RWPE2 (cell line): ENCODE measurements around the gene MAML1.

Source experiments
- ATAC-seq: fragments of 200-7000 bp; cut with Tn5 transposase; 3 replicates; pipeline ENCODE4 v1.9.1; 2021; ENCODE audit warnings: low read depth
- DNase-seq: peaks from one replicate; pipeline ENCODE4 v3.0.0-alpha.2; 2020; ENCODE audit warnings: low spot score
- H3K27ac ChIP-seq: fragments of 450-650 bp; 2 replicates; pipeline ENCODE4 v1.5.1; 2017; ENCODE audit warnings: mild to moderate bottlenecking; ENCODE audit not compliant: poor library complexity, severe bottlenecking
- H3K27me3 ChIP-seq: fragments of 250-450 bp; sonication (Bioruptor Pico); 2 replicates; pipeline ENCODE4 v1.5.1; 2021; ENCODE audit warnings: mild to moderate bottlenecking, moderate library complexity; ENCODE audit not compliant: insufficient read depth, poor library complexity, severe bottlenecking
- H3K36me3 ChIP-seq: fragments of 250-450 bp; sonication (Bioruptor Pico); 2 replicates; pipeline ENCODE4 v1.5.1; 2020; ENCODE audit warnings: low read depth, mild to moderate bottlenecking, moderate library complexity
- H3K4me1 ChIP-seq: fragments of 250-450 bp; sonication (Bioruptor Pico); 2 replicates; pipeline ENCODE4 v1.5.1; 2021; ENCODE audit warnings: mild to moderate bottlenecking, moderate library complexity; ENCODE audit not compliant: insufficient read depth, poor library complexity, severe bottlenecking
- H3K4me3 ChIP-seq: fragments of 250-450 bp; sonication (Bioruptor Pico); 2 replicates; pipeline ENCODE4 v1.5.1; 2021; ENCODE audit warnings: mild to moderate bottlenecking, moderate library complexity; ENCODE audit not compliant: severe bottlenecking
- H3K9me3 ChIP-seq: fragments of 250-450 bp; sonication (Bioruptor Pico); 2 replicates; pipeline ENCODE4 v1.5.1; 2021; ENCODE audit warnings: mild to moderate bottlenecking, moderate library complexity; ENCODE audit not compliant: severe bottlenecking
- CTCF ChIP-seq: fragments of 450-650 bp; IDR thresholded peaks from one replicate; pipeline ENCODE4 v1.5.1; 2017; ENCODE audit warnings: mild to moderate bottlenecking, moderate library complexity; ENCODE audit not compliant: poor library complexity, severe bottlenecking

The MAML1 gene

GRCh38 chr5:179729727-179730126 is 2.9 kb upstream of the MAML1 start:
- no peak overlapping the region for H3K27ac ChIP-seq
- H3K36me3 ChIP-seq: peaks cover 75% of the 10 kb centered on the region
- no peaks in the 10 kb centered on the region for H3K27me3 ChIP-seq
- H3K9me3 ChIP-seq: no peaks in the 10 kb centered on the region
- no peak for TF ChIP-seq CTCF
- no peak overlapping the region for H3K4me3 ChIP-seq
- ATAC-seq: no peak
- H3K4me1 ChIP-seq: peaks cover 19% of the 10 kb centered on the region
- DNase-seq: no peak

DNA sequence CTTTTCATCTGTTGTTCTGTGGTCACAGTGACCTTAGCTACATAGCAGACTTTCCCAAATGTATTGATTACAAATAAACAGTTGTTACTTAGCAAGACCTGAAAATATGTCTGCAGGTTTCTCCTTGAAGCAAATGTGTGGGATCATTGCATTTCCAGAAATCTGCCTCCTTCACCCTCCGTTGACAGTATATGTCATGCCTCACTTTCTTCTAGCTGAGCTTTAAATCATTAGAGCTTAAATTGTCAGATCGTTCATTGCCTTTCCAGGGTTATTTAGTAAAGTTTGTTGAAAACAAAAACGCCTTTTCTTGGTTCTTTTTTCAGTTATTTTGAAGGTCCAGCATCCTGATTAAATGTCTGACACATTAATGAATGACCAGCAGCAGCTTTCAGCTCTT is 2.3 kb upstream of the MAML1 start:
- H3K9me3 ChIP-seq: no peaks in the 10 kb centered on the region
- H3K4me3 ChIP-seq: no peak overlapping the region
- H3K36me3 ChIP-seq: peaks cover 72% of the 10 kb centered on the region
- DNase-seq: no peak
- no peak for TF ChIP-seq CTCF
- ATAC-seq: no peak
- peak overlapping the region; percentile 71 for H3K27ac ChIP-seq
- H3K4me1 ChIP-seq: peaks cover 19% of the 10 kb centered on the region
- no peaks in the 10 kb centered on the region for H3K27me3 ChIP-seq

GRCh38 chr5:179730852-179731251 is 1.8 kb upstream of the MAML1 start:
- DNase-seq (no peak), ATAC-seq (no peak)
- H3K9me3 ChIP-seq: no peaks in the 10 kb centered on the region
- no peak for TF ChIP-seq CTCF
- peaks cover 67% of the 10 kb centered on the region for H3K36me3 ChIP-seq
- H3K27ac ChIP-seq: peak overlapping the region; percentile 71
- H3K4me3 ChIP-seq: no peak overlapping the region
- H3K4me1 ChIP-seq: peaks cover 19% of the 10 kb centered on the region
- H3K27me3 ChIP-seq: no peaks in the 10 kb centered on the region

DNA sequence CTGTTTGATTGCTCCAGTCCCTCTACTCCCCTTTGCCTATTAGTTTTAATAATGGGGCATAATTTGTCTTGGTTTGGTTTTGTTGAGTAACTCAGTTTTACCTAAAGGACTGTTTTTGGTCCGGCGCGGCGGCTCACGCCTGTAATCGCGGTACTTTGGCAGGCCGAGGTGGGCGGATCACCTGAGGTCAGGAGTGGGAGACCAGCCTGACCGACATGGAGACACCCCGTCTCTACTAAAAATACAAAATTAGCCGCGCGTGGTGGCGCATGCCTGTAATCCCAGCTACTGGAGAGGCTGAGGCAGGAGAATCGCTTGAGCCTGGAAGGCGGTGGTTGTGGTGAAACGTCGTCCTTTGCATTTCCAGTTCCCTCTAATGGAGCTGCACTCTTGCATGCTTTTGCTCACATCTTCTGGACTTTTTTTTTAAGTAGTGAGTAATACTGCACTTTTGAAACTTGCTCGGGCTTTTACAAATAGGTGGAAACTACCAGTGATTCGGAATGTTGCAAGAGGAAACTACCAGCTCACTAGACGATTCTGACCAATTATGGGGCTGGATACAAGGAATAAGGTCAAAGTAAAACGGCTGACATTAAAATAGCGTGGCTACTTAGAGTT is 721 bp upstream of the MAML1 start:
- Histone ChIP-seq H3K4me3 (peak overlapping the region; percentile 95), H3K27ac (peak overlapping the region; percentile 71)
- DNase-seq: no peak

More for the DNA sequence above, 721 bp upstream of the MAML1 start:
- Histone ChIP-seq H3K9me3 (no peaks in the 10 kb centered on the region), H3K27me3 (no peaks in the 10 kb centered on the region), H3K36me3 (peaks cover 57% of the 10 kb centered on the region), H3K4me1 (peaks cover 19% of the 10 kb centered on the region)
- TF ChIP-seq CTCF: no peak
- ATAC-seq: peak; percentile 43
